ENCODE data around the gene EEF1E1.
A peak's percentile ranks its signal among the peaks of the same experiment; 100 is the strongest.
"Not testable (repeated sequence)": the region's sequence is repeated elsewhere in the genome, so short reads cannot be mapped to it uniquely, and the experiment has no call there.

EEF1E1 gene

GRCh38 chr6:8061736-8062135 is 40.6 kb downstream of the EEF1E1 start:
- H3K9me3 Mint-ChIP-seq: no peaks in the 10 kb centered on the region
- peaks cover 36% of the 10 kb centered on the region for H3K36me3 Mint-ChIP-seq (ENCODE audit: low read depth)
- peaks cover 29% of the 10 kb centered on the region for H3K4me1 Mint-ChIP-seq (ENCODE audit: low read depth)
- H3K27me3 Mint-ChIP-seq: no peaks in the 10 kb centered on the region
- no peak overlapping the region for H3K27ac Mint-ChIP-seq
- no peak overlapping the region for H3K4me3 Mint-ChIP-seq

GRCh38 chr6:8060346-8060745 is 42.0 kb downstream of the EEF1E1 start:
- no peak overlapping the region for H3K4me3 Mint-ChIP-seq
- no peaks in the 10 kb centered on the region for H3K27me3 Mint-ChIP-seq
- peaks cover 19% of the 10 kb centered on the region for H3K4me1 Mint-ChIP-seq (ENCODE audit: low read depth)
- H3K36me3 Mint-ChIP-seq (ENCODE audit: low read depth): peaks cover 42% of the 10 kb centered on the region
- H3K27ac Mint-ChIP-seq: peak overlapping the region; percentile 29
- H3K9me3 Mint-ChIP-seq: no peaks in the 10 kb centered on the region

- no peak overlapping the region for H3K27ac Mint-ChIP-seq
- no peaks in the 10 kb centered on the region for H3K9me3 Mint-ChIP-seq
- no peak overlapping the region for H3K4me3 Mint-ChIP-seq
- H3K36me3 Mint-ChIP-seq (ENCODE audit: low read depth): peaks cover 44% of the 10 kb centered on the region
- H3K4me1 Mint-ChIP-seq (ENCODE audit: low read depth): peaks cover 9% of the 10 kb centered on the region
- H3K27me3 Mint-ChIP-seq: no peaks in the 10 kb centered on the region
These were observed 43.2 kb downstream of the EEF1E1 start for GRCh38 chr6:8059129-8059528.

GRCh38 chr6:8057793-8058192 is 44.6 kb downstream of the EEF1E1 start:
- Mint-ChIP-seq H3K27me3 (no peaks in the 10 kb centered on the region), H3K4me1 (ENCODE audit: low read depth) (peaks cover 3% of the 10 kb centered on the region), H3K36me3 (ENCODE audit: low read depth) (peaks cover 54% of the 10 kb centered on the region), H3K9me3 (no peaks in the 10 kb centered on the region), H3K27ac (no peak overlapping the region), H3K4me3 (no peak overlapping the region)

GRCh38 chr6:8057263-8057662 is 45.1 kb downstream of the EEF1E1 start:
- Mint-ChIP-seq H3K4me1 (ENCODE audit: low read depth) (no peaks in the 10 kb centered on the region), H3K27ac (no peak overlapping the region), H3K4me3 (no peak overlapping the region), H3K9me3 (no peaks in the 10 kb centered on the region), H3K36me3 (ENCODE audit: low read depth) (peaks cover 58% of the 10 kb centered on the region), H3K27me3 (no peaks in the 10 kb centered on the region)

- Mint-ChIP-seq H3K27ac (no peak overlapping the region), H3K4me1 (ENCODE audit: low read depth) (no peaks in the 10 kb centered on the region), H3K9me3 (no peaks in the 10 kb centered on the region), H3K36me3 (ENCODE audit: low read depth) (peaks cover 61% of the 10 kb centered on the region), H3K4me3 (no peak overlapping the region), H3K27me3 (no peaks in the 10 kb centered on the region)
These were observed 48.1 kb downstream of the EEF1E1 start for GRCh38 chr6:8054276-8054675.

GRCh38 chr6:8047541-8048292 is 54.6 kb downstream of the EEF1E1 start:
- peaks cover 11% of the 10 kb centered on the region for H3K9me3 Mint-ChIP-seq
- peaks cover 80% of the 10 kb centered on the region for H3K36me3 Mint-ChIP-seq (ENCODE audit: low read depth)

GRCh38 chr6:8045769-8046168 is 56.6 kb downstream of the EEF1E1 start:
- H3K27ac Mint-ChIP-seq: not testable (repeated sequence)

More at GRCh38 chr6:8047541-8048292, 54.6 kb downstream of the EEF1E1 start:
- H3K27me3 Mint-ChIP-seq: no peaks in the 10 kb centered on the region
- no peak overlapping the region for H3K27ac Mint-ChIP-seq
- H3K4me3 Mint-ChIP-seq: no peak overlapping the region
- H3K4me1 Mint-ChIP-seq (ENCODE audit: low read depth): peaks cover 8% of the 10 kb centered on the region

GRCh38 chr6:8043221-8043620 is 59.1 kb downstream of the EEF1E1 start:
- H3K27me3 Mint-ChIP-seq: no peaks in the 10 kb centered on the region
- no peak overlapping the region for H3K4me3 Mint-ChIP-seq
- peaks cover 11% of the 10 kb centered on the region for H3K9me3 Mint-ChIP-seq
- H3K4me1 Mint-ChIP-seq (ENCODE audit: low read depth): peaks cover 8% of the 10 kb centered on the region
- peaks cover 70% of the 10 kb centered on the region for H3K36me3 Mint-ChIP-seq (ENCODE audit: low read depth)
- H3K27ac Mint-ChIP-seq: no peak overlapping the region

More at GRCh38 chr6:8045769-8046168, 56.6 kb downstream of the EEF1E1 start:
- not testable (repeated sequence) for H3K4me1 Mint-ChIP-seq (ENCODE audit: low read depth); H3K4me3 Mint-ChIP-seq; H3K27me3 Mint-ChIP-seq
- Mint-ChIP-seq H3K36me3 (ENCODE audit: low read depth) (peaks cover 68% of the 10 kb centered on the region), H3K9me3 (peaks cover 11% of the 10 kb centered on the region)

GRCh38 chr6:8041913-8042583 is 60.3 kb downstream of the EEF1E1 start:
- H3K27ac Mint-ChIP-seq: no peak overlapping the region
- H3K36me3 Mint-ChIP-seq (ENCODE audit: low read depth): peaks cover 68% of the 10 kb centered on the region
- no peaks in the 10 kb centered on the region for H3K27me3 Mint-ChIP-seq
- peaks cover 12% of the 10 kb centered on the region for H3K4me1 Mint-ChIP-seq (ENCODE audit: low read depth)
- H3K9me3 Mint-ChIP-seq: peaks cover 11% of the 10 kb centered on the region
- no peak overlapping the region for H3K4me3 Mint-ChIP-seq

GRCh38 chr6:8034107-8034506 is 68.2 kb downstream of the EEF1E1 start:
- not testable (repeated sequence) for H3K27me3 Mint-ChIP-seq, H3K27ac Mint-ChIP-seq, H3K4me3 Mint-ChIP-seq, H3K9me3 Mint-ChIP-seq
- peaks cover 67% of the 10 kb centered on the region for H3K36me3 Mint-ChIP-seq (ENCODE audit: low read depth)
- peaks cover 52% of the 10 kb centered on the region for H3K4me1 Mint-ChIP-seq (ENCODE audit: low read depth)

GRCh38 chr6:8030920-8031319 is 71.4 kb downstream of the EEF1E1 start:
- Mint-ChIP-seq H3K27ac (no peak overlapping the region), H3K27me3 (no peaks in the 10 kb centered on the region), H3K9me3 (peaks cover 3% of the 10 kb centered on the region), H3K4me1 (ENCODE audit: low read depth) (peaks cover 41% of the 10 kb centered on the region), H3K4me3 (no peak overlapping the region), H3K36me3 (ENCODE audit: low read depth) (peaks cover 50% of the 10 kb centered on the region)
